GM23338 (cell line): ENCODE results near the gene TMC3. TPM values are rescaled to one million over a fixed set of nuclear protein-coding genes. Genes with fewer than 3 reads are reported as not detected.

Source experiments
- ATAC-seq: fragments of 200-7000 bp; cut with Tn5 transposase; 3 replicates; pipeline ENCODE4 v1.9.1; 2020
- DNase-seq: peaks from one replicate; pipeline ENCODE4 v3.0.0-alpha.2; 2015; ENCODE audit warnings: low spot score
- H2AFZ ChIP-seq: fragments of 200-600 bp; sonication (generic); 2 replicates; pipeline ENCODE4 v1.8.0; 2016; ENCODE audit warnings: antibody characterized with exemption, mild to moderate bottlenecking, moderate library complexity
- H3F3A ChIP-seq: fragments of 200-600 bp; sonication (generic); replicated peaks from 2 replicates; pipeline ENCODE4 v1.8.0; 2017; ENCODE audit warnings: antibody characterized with exemption, mixed run types, low read depth
- H3K27ac ChIP-seq: fragments of 200-600 bp; sonication (generic); 2 replicates; pipeline ENCODE4 v1.6.1; 2016; ENCODE audit warnings: low read depth
- H3K27me3 ChIP-seq: fragments of 200-600 bp; sonication (generic); 2 replicates; pipeline ENCODE4 v1.8.0; 2016; ENCODE audit warnings: mild to moderate bottlenecking, mixed run types, moderate library complexity; ENCODE audit not compliant: insufficient read depth
- H3K36me3 ChIP-seq: fragments of 200-600 bp; sonication (generic); 2 replicates; pipeline ENCODE4 v1.8.0; 2016; ENCODE audit warnings: mild to moderate bottlenecking; ENCODE audit not compliant: insufficient read depth
- H3K4me1 ChIP-seq: fragments of 200-600 bp; sonication (generic); 2 replicates; pipeline ENCODE4 v1.8.0; 2016; ENCODE audit warnings: mild to moderate bottlenecking, moderate library complexity; ENCODE audit not compliant: insufficient read depth
- H3K4me2 ChIP-seq: fragments of 200-600 bp; sonication (generic); 2 replicates; pipeline ENCODE4 v1.7.1; 2017; ENCODE audit warnings: mixed run types
- H3K4me3 ChIP-seq: fragments of 200-600 bp; sonication (generic); 2 replicates; pipeline ENCODE4 v1.6.1; 2016; ENCODE audit warnings: mixed run types
- H3K79me2 ChIP-seq: fragments of 200-600 bp; sonication (generic); replicated peaks from 2 replicates; pipeline ENCODE4 v1.8.0; 2017; ENCODE audit warnings: mild to moderate bottlenecking; ENCODE audit not compliant: insufficient read depth
- H3K9me2 ChIP-seq: fragments of 200-600 bp; sonication (generic); 2 replicates; pipeline ENCODE4 v1.8.0; 2017; ENCODE audit not compliant: insufficient read depth
- H4K20me1 ChIP-seq: fragments of 200-600 bp; sonication (generic); replicated peaks from 2 replicates; pipeline ENCODE4 v1.8.0; 2017; ENCODE audit warnings: mild to moderate bottlenecking; ENCODE audit not compliant: insufficient read depth
- H3K27ac Mint-ChIP-seq: 2 replicates; pipeline ENCODE4 v1.8.0; 2020; ENCODE audit warnings: inconsistent platforms, mild to moderate bottlenecking, moderate library complexity, mixed read lengths
- H3K27me3 Mint-ChIP-seq: 3 replicates; pipeline ENCODE4 v1.8.0; 2022; ENCODE audit warnings: low read depth, mild to moderate bottlenecking, moderate library complexity, mixed read lengths, inconsistent platforms; ENCODE audit not compliant: insufficient read depth, poor library complexity
- H3K36me3 Mint-ChIP-seq: 3 replicates; pipeline ENCODE4 v1.8.0; 2021; ENCODE audit warnings: low read depth, mild to moderate bottlenecking, inconsistent platforms, moderate library complexity, mixed read lengths
- H3K4me1 Mint-ChIP-seq: 3 replicates; pipeline ENCODE4 v1.8.0; 2020; ENCODE audit warnings: mild to moderate bottlenecking, inconsistent platforms, mixed read lengths
- H3K4me3 Mint-ChIP-seq: 3 replicates; pipeline ENCODE4 v1.8.0; 2021; ENCODE audit warnings: moderate library complexity, mild to moderate bottlenecking, inconsistent platforms, mixed read lengths
- H3K9me3 Mint-ChIP-seq: 3 replicates; pipeline ENCODE4 v1.8.0; 2020; ENCODE audit warnings: moderate library complexity, mild to moderate bottlenecking, inconsistent platforms, mixed read lengths
- CREB1 ChIP-seq: fragments of 250-450 bp; sonication (Bioruptor Pico); IDR thresholded peaks from 2 replicates; pipeline ENCODE4 v1.5.0; 2020; ENCODE audit warnings: low read depth, mild to moderate bottlenecking, moderate library complexity
- EZH2 ChIP-seq: fragments of 200-600 bp; sonication (generic); IDR thresholded peaks from one replicate; pipeline ENCODE4 v1.8.0; 2017; ENCODE audit warnings: antibody characterized with exemption, mild to moderate bottlenecking, low read depth; ENCODE audit not compliant: unreplicated experiment
- EZH2phosphoT487 ChIP-seq: fragments of 200-600 bp; sonication (generic); IDR thresholded peaks from one replicate; pipeline ENCODE4 v1.8.1; 2018; ENCODE audit warnings: antibody characterized with exemption; ENCODE audit not compliant: unreplicated experiment
- NANOG ChIP-seq: IDR thresholded peaks from 2 replicates; pipeline ENCODE4 v1.6.1; 2016; ENCODE audit warnings: antibody characterized with exemption, borderline replicate concordance
- POLR2AphosphoS5 ChIP-seq: IDR thresholded peaks from 2 replicates; pipeline ENCODE4 v1.6.1; 2016; ENCODE audit warnings: antibody characterized with exemption, low read depth
- STAT1 ChIP-seq: IDR thresholded peaks from one replicate; pipeline ENCODE4 v1.6.1; 2016; ENCODE audit warnings: antibody characterized with exemption; ENCODE audit not compliant: unreplicated experiment
- ZNF114 ChIP-seq: fragments of 250-450 bp; sonication (Bioruptor Pico); IDR thresholded peaks from 2 replicates; pipeline ENCODE4 v1.5.0; 2020; ENCODE audit warnings: mild to moderate bottlenecking, moderate library complexity
- ZNF331 ChIP-seq: fragments of 250-450 bp; sonication (Bioruptor Pico); IDR thresholded peaks from 2 replicates; pipeline ENCODE4 v1.5.0; 2020; ENCODE audit warnings: low read depth, mild to moderate bottlenecking, moderate library complexity
- ZNF462 ChIP-seq: fragments of 250-450 bp; sonication (Bioruptor Pico); IDR thresholded peaks from 2 replicates; pipeline ENCODE4 v1.5.0; 2020; ENCODE audit warnings: mild to moderate bottlenecking, moderate library complexity
- polyA plus RNA-seq: library from polyadenylated mRNA; unstranded; fragments of >200 nt; fragmentation: Nextera tagmentation; extraction: Ambion mirVana; gene quantifications from 2 replicates; pipeline ENCODE4 v1.2.1, GENCODE V29; 2016
- total RNA-seq: library from RNA; depleted of rRNA; stranded (reverse); fragments of >200 nt; shearing (Covaris generic); gene quantifications from 2 replicates; pipeline ENCODE4 v1.2.3, GENCODE V29; 2014

The TMC3 gene
- total and polyA plus RNA-seq, 2 experiments from 2014 or later = 0.10 TPM; not detected in 1

DNA sequence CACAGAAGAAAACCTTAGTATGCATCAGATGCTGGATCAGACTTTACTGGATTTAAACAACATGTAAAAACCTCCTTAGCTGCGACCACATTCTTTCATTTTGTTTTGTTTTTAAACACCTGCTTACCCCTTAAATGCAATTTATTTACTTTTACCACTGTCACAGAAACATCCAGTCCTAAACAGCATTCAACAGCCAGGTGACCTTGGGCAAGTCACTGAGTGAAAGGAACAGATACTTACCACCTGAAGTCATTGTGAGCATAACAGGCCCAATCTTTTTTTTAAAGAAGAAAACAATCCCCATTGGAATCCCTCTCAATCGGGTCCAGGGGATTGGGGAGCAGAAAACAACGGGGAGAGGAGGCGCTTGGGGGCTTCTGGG, 50.5 kb downstream of the TMC3 start (continued):
- TF ChIP-seq ZNF462 (CRISPR knock-in tag) (no peak), EZH2 (no peak), NANOG (no peak), ZNF114 (CRISPR knock-in tag) (no peak), POLR2AphosphoS5 (no peak)

- DNase-seq = no peak
- Mint-ChIP-seq H3K27me3 (peaks cover 7% of the 10 kb centered on the region), H3K9me3 (no peaks in the 10 kb centered on the region; the same call in 2 of the 3 replicates), H3K27ac (no peak overlapping the region), H3K36me3 (peaks cover 8% of the 10 kb centered on the region; the same call in 2 of the 3 replicates), H3K4me1 (peaks cover 10% of the 10 kb centered on the region; the same call in 1 of the 3 replicates), H3K4me3 (peak overlapping the region; percentile 43; the same call in 2 of the 3 replicates)
- no peaks in the 10 kb centered on the region for H3K27me3 ChIP-seq
- no peaks in the 10 kb centered on the region for H3K36me3 ChIP-seq
- H2AFZ ChIP-seq = no peak overlapping the region
- no peaks in the 10 kb centered on the region for H3F3A ChIP-seq
- no peaks in the 10 kb centered on the region for H3K4me1 ChIP-seq
- H3K4me2 ChIP-seq = peak overlapping the region; percentile 88
- no peaks in the 10 kb centered on the region for H3K9me2 ChIP-seq
- ATAC-seq = no peak
- H4K20me1 ChIP-seq = no peaks in the 10 kb centered on the region
- no peak overlapping the region for H3K27ac ChIP-seq
- H3K79me2 ChIP-seq = no peaks in the 10 kb centered on the region
- peak overlapping the region; percentile 88; the same call in 1 of the 2 replicates for H3K4me3 ChIP-seq
- no peak for TF ChIP-seq CREB1 (CRISPR knock-in tag)
- no peak for TF ChIP-seq ZNF462 (CRISPR knock-in tag)
- TF ChIP-seq EZH2phosphoT487 = no peak
- no peak for TF ChIP-seq EZH2
- TF ChIP-seq STAT1 = no peak
- TF ChIP-seq ZNF331 (CRISPR knock-in tag) = no peak
- TF ChIP-seq NANOG = no peak
Observed at GRCh38 chr15:81322676-81323253, 51.2 kb downstream of the TMC3 start.
